M059J (cell line): ENCODE results near the gene PIEZO2. TPM values are rescaled to one million over a fixed set of nuclear protein-coding genes. Genes with fewer than 3 reads are reported as not detected.

Experiments used
- DNase-seq: peaks from one replicate; pipeline ENCODE4 v3.0.0-alpha.2; 2012; ENCODE audit warnings: low read depth
- total RNA-seq: library from RNA; depleted of rRNA; stranded (reverse); fragments of >200 nt; shearing (Covaris generic); gene quantifications from 2 replicates; pipeline ENCODE4 v1.2.3, GENCODE V29; 2014

PIEZO2 gene
- total RNA-seq, 1 experiment from 2014 or later = 22.9 TPM

- peak; percentile 35 for DNase-seq
These were observed 528.6 kb downstream of the PIEZO2 start for GRCh38 chr18:10620670-10621329.
